Myocyte (in vitro differentiated cells): ENCODE measurements around the gene SH3RF1. TPM values are rescaled to one million over a fixed set of nuclear protein-coding genes. Genes with fewer than 3 reads are reported as not detected.
A peak's percentile ranks its signal among the peaks of the same experiment; 100 is the strongest.

Experiments
- DNase-seq: peaks from one replicate; pipeline ENCODE4 v3.0.0-alpha.2; 2012; ENCODE audit warnings: low read depth
- total RNA-seq: library from RNA; depleted of rRNA; stranded (reverse); fragments of >200 nt; gene quantifications from 2 replicates; pipeline ENCODE4 v1.2.3, GENCODE V29; 2014

The SH3RF1 gene
- total RNA-seq, 1 donor from 2014 or later: 6.9 TPM

GRCh38 chr4:169110633-169111032 is 160.1 kb downstream of the SH3RF1 start:
- DNase-seq: no peak

- DNase-seq: no peak
Observed at GRCh38 chr4:169109035-169109675, 161.6 kb downstream of the SH3RF1 start.

DNA sequence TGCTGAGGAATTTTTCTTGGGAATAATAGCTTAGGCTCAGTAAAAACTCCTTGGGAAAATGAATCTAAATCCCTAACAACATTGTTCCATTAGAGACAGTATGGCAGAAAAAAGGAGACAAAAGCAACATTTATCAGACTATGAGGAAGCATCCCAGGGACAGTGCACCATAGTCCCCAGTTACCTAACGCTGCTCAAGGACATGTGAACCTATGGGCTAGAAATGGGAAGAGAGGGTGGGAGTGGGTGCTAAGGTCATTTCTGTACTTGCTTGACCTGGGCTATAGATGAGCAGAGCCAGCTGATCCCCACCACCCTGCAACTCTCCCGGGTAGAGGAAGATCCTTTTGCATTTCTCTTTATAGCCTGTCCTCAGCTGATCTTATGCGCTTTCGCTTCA is 162.5 kb downstream of the SH3RF1 start:
- no peak for DNase-seq

- DNase-seq: no peak
Observed at GRCh38 chr4:169107528-169107927, 163.2 kb downstream of the SH3RF1 start.

GRCh38 chr4:169106696-169107229 is 164.0 kb downstream of the SH3RF1 start:
- DNase-seq: no peak

DNA sequence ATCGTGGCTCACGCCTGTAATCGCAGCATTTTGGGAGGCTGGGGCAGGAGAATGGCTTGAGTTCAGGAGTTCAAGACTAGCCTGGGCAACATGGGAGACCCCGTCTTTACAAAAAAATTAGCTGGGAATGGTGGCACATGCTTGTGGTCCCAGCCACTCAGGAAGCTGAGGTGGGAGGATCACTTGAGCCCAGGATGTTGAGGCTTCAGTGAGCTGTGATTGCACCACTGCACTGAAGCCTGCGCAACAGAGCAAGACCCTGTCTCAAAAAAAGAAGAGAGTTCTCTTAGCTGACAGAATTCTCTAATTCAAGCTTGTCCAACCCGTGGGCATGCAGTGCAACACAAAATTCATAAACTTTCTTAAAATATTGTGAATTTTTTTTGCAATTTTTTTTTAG is 165.1 kb downstream of the SH3RF1 start:
- DNase-seq: no peak

- peak; percentile 21 for DNase-seq
Observed at GRCh38 chr4:169103966-169104412, 166.8 kb downstream of the SH3RF1 start.

GRCh38 chr4:169102026-169102425 is 168.7 kb downstream of the SH3RF1 start:
- DNase-seq: no peak

DNA sequence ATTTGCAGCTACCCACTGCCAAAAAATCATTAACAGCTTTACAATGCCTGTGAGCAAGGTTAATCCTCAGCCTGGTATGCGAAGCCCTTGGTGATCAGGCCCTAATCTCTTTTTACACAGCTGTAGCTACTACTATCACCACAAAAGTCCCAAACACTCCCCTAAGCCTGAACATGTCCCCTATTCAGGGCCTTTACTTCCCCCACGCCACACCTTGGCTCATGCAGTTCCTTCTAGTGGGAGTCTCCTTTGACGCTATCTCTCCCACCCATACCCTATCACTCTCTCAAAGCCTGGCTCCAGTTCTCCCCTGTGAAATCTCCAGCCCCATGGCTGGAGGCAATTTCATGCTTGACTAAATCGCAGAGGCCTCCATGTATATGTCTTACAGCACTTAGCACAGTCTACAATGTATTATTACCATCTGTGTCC is 170.1 kb downstream of the SH3RF1 start:
- no peak for DNase-seq

- DNase-seq: peak; percentile 36
Observed at GRCh38 chr4:169099771-169100180, 171.0 kb downstream of the SH3RF1 start.

- DNase-seq: no peak
Observed at GRCh38 chr4:169098969-169099690, 171.6 kb downstream of the SH3RF1 start.

- DNase-seq: no peak
Observed at GRCh38 chr4:169098532-169098931, 172.2 kb downstream of the SH3RF1 start.

DNA sequence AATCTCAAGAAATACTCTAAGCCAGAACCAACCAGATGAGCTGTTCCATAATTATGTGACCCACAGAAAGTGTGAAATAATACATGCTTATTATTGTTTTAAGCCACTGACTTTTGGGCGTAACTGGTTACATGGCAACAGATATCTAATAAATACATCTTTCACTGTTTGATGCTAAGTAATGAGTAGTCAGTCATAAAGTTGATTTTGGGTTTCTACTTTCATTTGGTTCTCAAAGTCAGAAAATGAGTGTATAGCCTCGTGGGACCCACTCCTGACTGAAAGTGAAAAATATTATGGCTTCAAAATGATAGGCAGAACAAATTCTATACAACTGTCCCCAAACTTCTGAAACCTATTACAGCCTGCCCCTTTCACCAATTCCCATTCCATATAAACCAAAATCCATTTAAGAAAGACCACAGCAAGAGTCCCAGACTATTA is 172.7 kb downstream of the SH3RF1 start:
- no peak for DNase-seq

GRCh38 chr4:169096221-169096620 is 174.5 kb downstream of the SH3RF1 start:
- DNase-seq: no peak

DNA sequence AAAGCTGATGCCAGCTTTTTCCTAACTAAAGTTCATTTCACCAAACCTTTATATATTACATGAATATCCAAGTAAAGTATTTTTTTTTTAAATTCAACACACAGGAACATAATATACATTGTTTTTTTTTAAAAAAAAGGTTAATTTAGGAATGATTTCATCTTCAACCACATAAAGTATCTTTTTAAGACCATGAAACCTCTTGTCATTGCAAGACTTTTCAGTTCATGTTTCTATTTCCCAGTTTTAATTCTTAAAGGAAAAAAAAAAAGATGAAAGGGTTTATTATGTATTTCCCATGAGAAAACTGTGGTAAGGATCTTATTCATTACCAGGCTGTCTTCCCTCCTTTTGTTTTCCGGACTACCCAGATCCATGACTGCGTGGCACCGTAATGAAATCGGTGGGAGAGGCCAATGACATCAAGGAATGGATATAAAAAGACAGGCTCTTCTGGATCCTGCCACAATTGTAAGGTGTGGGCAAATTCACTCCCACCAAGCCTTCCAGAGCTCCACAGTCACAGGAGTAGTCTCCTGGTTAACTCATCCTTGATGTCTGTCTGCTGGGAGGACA is 176.0 kb downstream of the SH3RF1 start:
- peak; percentile 10 for DNase-seq

DNA sequence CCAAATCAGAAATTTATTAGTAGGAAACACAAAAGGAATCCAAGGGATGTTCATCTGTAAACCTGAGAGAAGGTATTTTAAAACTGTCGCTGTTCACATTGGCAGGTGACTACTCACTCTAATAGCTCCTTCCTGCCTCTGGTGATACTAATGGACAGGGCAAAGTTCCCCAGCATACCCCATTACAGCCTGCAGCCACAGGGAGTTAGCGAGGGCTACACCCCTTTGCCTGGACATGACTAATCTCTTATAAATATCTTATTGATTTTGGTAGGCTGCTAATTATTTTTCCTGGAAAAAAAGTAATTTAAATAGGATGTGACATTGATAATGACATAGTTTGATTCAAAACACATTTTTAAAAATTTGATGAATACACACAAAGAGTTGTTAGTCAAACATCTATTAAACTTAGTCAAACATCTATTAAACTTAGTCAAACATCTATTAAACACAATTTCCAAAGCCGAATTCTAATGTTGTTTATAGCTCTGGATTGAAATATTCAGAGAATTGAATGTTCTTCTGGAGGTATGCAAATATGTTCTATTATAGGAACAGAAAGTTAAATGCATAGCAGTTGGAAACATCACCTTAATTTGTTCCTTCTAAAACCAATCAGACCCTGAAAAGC is 177.8 kb downstream of the SH3RF1 start:
- no peak for DNase-seq

DNA sequence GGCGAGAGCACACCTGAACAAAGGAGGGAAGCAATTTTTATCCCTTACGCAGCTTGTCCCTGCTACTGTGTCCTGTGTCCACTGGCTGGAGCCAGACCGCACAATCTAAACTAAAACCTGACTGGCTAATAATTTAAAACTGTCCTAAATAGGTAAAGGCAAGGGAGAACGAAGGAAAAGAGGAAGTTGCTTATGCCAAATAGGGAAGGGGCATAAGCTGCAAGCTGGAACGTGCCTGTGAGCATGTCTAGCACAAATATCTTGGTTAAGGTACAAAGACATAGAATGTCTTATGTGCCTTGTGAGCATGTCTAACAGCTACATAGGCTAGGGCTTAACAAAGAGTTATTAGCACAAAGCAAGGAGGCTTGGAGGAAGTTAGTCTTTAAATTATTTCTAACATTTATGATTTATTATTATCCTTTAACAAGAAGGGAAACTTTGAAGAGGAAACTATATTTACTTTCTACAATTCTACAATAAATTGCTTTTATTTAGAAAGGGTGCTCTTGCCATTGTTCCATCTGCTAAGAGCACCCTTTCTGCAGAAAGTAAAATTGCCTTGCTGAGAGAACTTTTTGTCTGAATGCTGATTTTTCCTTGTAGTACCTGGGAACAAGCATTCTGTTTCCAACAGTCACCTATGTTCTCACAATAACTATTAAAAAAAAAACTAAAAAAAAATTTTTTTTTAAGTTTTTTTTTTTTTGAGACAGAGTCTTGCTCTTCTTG is 180.1 kb downstream of the SH3RF1 start:
- DNase-seq: no peak

GRCh38 chr4:169089004-169089403 is 181.8 kb downstream of the SH3RF1 start:
- DNase-seq: no peak

DNA sequence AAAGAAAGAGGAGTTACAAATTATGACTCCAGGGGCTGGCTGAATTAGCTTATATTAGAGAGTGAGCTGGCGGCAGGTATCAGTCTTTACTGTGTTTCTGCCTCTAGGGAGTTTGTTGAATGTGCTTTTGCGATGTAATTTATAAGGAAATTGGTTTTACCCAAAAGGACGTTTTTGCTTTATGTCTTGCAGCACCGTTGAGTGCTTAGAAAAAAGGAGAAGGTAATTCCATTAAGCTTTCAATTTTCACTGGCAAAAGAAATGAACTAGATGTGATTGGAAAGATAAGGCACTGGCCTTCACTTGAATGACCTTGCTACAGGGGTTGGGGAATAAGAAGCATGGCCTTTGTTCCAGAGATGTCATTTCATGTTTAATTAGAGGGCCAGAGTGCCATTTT is 185.8 kb downstream of the SH3RF1 start:
- DNase-seq: no peak

GRCh38 chr4:169080981-169081380 is 189.8 kb downstream of the SH3RF1 start:
- DNase-seq: peak; percentile 66
